ENCODE results near the gene MAP3K5. TPM values are rescaled to one million over a fixed set of nuclear protein-coding genes. Genes with fewer than 3 reads are reported as not detected.

MAP3K5 gene
- total and polyA plus RNA-seq, 2 of the 8 experiments (the other 6 are each of a cell fraction or from before 2014, with no cell fraction given): 0.63 to 2.6 TPM

DNA sequence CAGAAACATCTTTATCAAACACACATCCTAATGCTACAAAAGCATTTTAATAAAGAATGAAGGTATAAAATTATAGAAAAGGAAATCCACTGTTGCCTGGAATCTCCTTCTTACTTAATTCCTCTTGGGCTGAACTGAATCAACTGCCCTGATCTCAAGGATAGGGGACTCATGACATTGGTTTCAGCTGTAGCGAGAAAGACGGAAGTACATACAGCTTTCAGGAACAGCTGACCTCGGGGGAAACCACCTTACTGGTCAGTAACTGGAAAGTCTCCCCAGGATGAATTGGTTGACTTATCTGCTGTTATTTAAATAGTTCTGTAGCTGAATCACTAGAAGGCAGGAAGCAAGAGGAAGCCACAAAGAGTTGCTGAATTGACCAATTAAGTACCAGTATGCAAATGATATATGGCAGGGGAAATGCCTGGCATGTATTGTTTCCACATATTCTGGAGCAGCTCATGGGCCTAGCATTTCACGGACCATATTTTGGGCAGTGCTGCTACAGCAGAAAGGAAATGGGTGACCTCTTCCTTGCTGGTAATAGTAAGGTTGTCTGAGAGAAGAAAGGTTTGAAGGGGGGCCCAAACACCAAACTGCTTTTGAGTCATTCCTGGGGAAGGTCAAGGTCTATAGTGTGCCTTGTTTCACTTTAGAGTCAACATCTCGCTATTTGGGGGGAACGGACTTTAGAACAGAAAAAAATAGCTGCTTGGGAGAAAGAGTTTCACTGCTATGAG is 198.4 kb downstream of the MAP3K5 start (continued):
- TF ChIP-seq, protein P1, sequence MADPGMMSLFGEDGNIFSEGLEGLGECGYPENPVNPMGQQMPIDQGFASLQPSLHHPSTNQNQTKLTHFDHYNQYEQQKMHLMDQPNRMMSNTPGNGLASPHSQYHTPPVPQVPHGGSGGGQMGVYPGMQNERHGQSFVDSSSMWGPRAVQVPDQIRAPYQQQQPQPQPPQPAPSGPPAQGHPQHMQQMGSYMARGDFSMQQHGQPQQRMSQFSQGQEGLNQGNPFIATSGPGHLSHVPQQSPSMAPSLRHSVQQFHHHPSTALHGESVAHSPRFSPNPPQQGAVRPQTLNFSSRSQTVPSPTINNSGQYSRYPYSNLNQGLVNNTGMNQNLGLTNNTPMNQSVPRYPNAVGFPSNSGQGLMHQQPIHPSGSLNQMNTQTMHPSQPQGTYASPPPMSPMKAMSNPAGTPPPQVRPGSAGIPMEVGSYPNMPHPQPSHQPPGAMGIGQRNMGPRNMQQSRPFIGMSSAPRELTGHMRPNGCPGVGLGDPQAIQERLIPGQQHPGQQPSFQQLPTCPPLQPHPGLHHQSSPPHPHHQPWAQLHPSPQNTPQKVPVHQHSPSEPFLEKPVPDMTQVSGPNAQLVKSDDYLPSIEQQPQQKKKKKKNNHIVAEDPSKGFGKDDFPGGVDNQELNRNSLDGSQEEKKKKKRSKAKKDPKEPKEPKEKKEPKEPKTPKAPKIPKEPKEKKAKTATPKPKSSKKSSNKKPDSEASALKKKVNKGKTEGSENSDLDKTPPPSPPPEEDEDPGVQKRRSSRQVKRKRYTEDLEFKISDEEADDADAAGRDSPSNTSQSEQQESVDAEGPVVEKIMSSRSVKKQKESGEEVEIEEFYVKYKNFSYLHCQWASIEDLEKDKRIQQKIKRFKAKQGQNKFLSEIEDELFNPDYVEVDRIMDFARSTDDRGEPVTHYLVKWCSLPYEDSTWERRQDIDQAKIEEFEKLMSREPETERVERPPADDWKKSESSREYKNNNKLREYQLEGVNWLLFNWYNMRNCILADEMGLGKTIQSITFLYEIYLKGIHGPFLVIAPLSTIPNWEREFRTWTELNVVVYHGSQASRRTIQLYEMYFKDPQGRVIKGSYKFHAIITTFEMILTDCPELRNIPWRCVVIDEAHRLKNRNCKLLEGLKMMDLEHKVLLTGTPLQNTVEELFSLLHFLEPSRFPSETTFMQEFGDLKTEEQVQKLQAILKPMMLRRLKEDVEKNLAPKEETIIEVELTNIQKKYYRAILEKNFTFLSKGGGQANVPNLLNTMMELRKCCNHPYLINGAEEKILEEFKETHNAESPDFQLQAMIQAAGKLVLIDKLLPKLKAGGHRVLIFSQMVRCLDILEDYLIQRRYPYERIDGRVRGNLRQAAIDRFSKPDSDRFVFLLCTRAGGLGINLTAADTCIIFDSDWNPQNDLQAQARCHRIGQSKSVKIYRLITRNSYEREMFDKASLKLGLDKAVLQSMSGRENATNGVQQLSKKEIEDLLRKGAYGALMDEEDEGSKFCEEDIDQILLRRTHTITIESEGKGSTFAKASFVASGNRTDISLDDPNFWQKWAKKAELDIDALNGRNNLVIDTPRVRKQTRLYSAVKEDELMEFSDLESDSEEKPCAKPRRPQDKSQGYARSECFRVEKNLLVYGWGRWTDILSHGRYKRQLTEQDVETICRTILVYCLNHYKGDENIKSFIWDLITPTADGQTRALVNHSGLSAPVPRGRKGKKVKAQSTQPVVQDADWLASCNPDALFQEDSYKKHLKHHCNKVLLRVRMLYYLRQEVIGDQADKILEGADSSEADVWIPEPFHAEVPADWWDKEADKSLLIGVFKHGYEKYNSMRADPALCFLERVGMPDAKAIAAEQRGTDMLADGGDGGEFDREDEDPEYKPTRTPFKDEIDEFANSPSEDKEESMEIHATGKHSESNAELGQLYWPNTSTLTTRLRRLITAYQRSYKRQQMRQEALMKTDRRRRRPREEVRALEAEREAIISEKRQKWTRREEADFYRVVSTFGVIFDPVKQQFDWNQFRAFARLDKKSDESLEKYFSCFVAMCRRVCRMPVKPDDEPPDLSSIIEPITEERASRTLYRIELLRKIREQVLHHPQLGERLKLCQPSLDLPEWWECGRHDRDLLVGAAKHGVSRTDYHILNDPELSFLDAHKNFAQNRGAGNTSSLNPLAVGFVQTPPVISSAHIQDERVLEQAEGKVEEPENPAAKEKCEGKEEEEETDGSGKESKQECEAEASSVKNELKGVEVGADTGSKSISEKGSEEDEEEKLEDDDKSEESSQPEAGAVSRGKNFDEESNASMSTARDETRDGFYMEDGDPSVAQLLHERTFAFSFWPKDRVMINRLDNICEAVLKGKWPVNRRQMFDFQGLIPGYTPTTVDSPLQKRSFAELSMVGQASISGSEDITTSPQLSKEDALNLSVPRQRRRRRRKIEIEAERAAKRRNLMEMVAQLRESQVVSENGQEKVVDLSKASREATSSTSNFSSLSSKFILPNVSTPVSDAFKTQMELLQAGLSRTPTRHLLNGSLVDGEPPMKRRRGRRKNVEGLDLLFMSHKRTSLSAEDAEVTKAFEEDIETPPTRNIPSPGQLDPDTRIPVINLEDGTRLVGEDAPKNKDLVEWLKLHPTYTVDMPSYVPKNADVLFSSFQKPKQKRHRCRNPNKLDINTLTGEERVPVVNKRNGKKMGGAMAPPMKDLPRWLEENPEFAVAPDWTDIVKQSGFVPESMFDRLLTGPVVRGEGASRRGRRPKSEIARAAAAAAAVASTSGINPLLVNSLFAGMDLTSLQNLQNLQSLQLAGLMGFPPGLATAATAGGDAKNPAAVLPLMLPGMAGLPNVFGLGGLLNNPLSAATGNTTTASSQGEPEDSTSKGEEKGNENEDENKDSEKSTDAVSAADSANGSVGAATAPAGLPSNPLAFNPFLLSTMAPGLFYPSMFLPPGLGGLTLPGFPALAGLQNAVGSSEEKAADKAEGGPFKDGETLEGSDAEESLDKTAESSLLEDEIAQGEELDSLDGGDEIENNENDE (IDR thresholded peaks at IDR 0.05; ENCODE audit: insufficient replicate concordance, low read length): no peak
- TF ChIP-seq EGR1 (IDR thresholded peaks at IDR 0.05; ENCODE audit: borderline replicate concordance, low read depth, low read length): no peak
- TF ChIP-seq, protein P2, sequence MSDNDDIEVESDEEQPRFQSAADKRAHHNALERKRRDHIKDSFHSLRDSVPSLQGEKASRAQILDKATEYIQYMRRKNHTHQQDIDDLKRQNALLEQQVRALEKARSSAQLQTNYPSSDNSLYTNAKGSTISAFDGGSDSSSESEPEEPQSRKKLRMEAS (IDR thresholded peaks at IDR 0.05): no peak

All from H1 (cell line).